Erythroblast (primary cell): ENCODE measurements around the gene CFAP52.

ENCODE experiments used
- GATA1 ChIP-seq: IDR thresholded peaks from 2 replicates; pipeline ENCODE4 v1.6.1; 2011; ENCODE audit warnings: low read depth, mild to moderate bottlenecking, control low read depth, low read length, moderate library complexity
- POLR2A ChIP-seq: IDR thresholded peaks from 2 replicates; pipeline ENCODE4 v1.6.1; 2011; ENCODE audit warnings: mild to moderate bottlenecking, low read length

DNA sequence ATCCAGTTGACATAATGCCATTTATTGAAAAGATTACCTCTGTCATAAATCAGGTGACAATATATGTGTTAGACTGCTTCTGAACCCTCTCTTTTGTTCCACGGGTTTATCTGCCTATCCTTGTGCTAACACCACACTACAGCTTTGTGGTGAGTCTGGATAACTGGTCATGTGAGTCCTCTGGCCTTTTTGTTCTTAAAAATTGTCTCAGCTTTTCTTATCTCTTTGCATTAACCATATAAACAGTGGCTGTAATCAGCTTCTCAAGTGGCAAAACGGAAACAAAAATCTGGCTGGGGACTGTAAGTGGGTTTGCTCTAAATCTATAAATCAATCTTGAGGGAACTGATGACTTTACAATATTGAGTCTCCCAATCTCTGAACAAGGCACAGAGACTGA is 45.4 kb upstream of the CFAP52 start:
- TF ChIP-seq POLR2A: no peak
- no peak for TF ChIP-seq GATA1
